HG03060 (cell line): ENCODE measurements around the gene ATG4B.

Source experiments
- ATAC-seq: cut with Tn5 transposase; IDR thresholded peaks from one replicate; pipeline ENCODE4 v1.9.1; 2021; ENCODE audit warnings: low read depth, moderate number of reproducible peaks; ENCODE audit not compliant: unreplicated experiment

ATG4B gene

GRCh38 chr2:241637795-241638660, 535 bp downstream of the ATG4B start:
- no peak for ATAC-seq

GRCh38 chr2:241638940-241639339, 1.4 kb downstream of the ATG4B start:
- no peak for ATAC-seq

GRCh38 chr2:241639385-241639784, 1.9 kb downstream of the ATG4B start:
- ATAC-seq: no peak

- no peak for ATAC-seq
Measured at GRCh38 chr2:241640165-241640795, 2.8 kb downstream of the ATG4B start.

GRCh38 chr2:241641631-241642030, 4.1 kb downstream of the ATG4B start:
- no peak for ATAC-seq

GRCh38 chr2:241645056-241645914, 7.8 kb downstream of the ATG4B start:
- no peak for ATAC-seq

GRCh38 chr2:241645915-241646645, 8.6 kb downstream of the ATG4B start:
- no peak for ATAC-seq

GRCh38 chr2:241648453-241648852, 11.0 kb downstream of the ATG4B start:
- no peak for ATAC-seq

GRCh38 chr2:241649404-241649803, 11.9 kb downstream of the ATG4B start:
- ATAC-seq: no peak

GRCh38 chr2:241649927-241650326, 12.4 kb downstream of the ATG4B start:
- no peak for ATAC-seq

- no peak for ATAC-seq
Measured at GRCh38 chr2:241652142-241652541, 14.6 kb downstream of the ATG4B start.

GRCh38 chr2:241652722-241653121, 15.2 kb downstream of the ATG4B start:
- ATAC-seq: no peak

- no peak for ATAC-seq
Measured at GRCh38 chr2:241653210-241653750, 15.8 kb downstream of the ATG4B start.

GRCh38 chr2:241654551-241654950, 17.1 kb downstream of the ATG4B start:
- no peak for ATAC-seq

- ATAC-seq: no peak
Measured at GRCh38 chr2:241655516-241656189, 18.2 kb downstream of the ATG4B start.

GRCh38 chr2:241656190-241656741, 18.8 kb downstream of the ATG4B start:
- ATAC-seq: no peak

GRCh38 chr2:241657786-241658254, 20.3 kb downstream of the ATG4B start:
- ATAC-seq: no peak

- ATAC-seq: no peak
Measured at GRCh38 chr2:241658296-241658695, 20.8 kb downstream of the ATG4B start.

- no peak for ATAC-seq
Measured at GRCh38 chr2:241659150-241659739, 21.8 kb downstream of the ATG4B start.
